ENCODE measurements around the gene TMEM271.
"Not testable (repeated sequence)": the region's sequence is repeated elsewhere in the genome, so short reads cannot be mapped to it uniquely, and the experiment has no call there.

TMEM271 gene

GRCh38 chr4:561426-561825 lies 14.7 kb downstream of the TMEM271 start:
- DNase-seq, result no peak

- DNase-seq, result no peak
Measured at GRCh38 chr4:560731-561291, 15.3 kb downstream of the TMEM271 start.

GRCh38 chr4:560061-560460 lies 16.0 kb downstream of the TMEM271 start:
- no peak for DNase-seq

- no peak for DNase-seq
Measured at GRCh38 chr4:555566-556275, 20.4 kb downstream of the TMEM271 start.

DNA sequence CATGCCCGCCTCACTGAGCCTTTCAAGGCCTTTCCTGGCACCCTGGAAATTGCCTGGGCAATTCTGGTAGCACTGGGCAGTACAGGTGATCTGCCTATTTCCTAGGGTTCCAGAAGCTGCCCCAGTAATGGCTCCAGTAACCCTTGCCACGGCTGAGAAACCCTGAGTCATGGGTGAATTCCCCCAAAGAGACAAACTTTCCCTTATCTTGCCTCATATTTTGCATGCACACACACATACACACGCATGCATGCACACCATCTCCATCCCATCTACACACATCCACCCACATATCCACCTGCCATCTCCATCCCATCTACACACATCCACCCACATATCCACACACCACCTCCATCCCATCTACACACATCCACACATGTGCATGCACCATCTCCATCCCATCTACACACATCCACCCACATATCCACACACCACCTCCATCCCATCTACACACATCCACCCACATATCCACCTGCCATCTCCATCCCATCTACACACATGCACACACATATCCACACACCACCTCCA lies 21.2 kb downstream of the TMEM271 start:
- DNase-seq, result not testable (repeated sequence)

DNA sequence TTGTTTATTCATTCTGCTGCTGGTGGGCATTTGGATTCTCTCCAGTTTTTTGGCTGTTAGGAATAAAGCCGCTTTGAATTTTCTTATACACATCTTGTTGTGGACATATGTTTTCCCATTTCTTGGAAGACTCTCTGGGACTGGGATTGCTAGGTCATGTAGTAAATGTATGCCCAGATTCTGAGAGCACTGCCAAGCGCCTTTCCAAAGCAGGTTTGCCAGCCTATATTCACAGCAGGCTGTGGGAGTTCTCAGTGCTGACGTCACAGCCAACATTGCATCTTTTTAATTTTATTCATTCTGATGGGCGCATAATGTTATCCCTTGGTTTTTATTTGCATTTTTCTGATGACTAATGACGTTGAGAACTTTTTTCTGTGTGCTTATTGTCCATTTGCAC lies 24.1 kb downstream of the TMEM271 start:
- DNase-seq, result no peak

DNA sequence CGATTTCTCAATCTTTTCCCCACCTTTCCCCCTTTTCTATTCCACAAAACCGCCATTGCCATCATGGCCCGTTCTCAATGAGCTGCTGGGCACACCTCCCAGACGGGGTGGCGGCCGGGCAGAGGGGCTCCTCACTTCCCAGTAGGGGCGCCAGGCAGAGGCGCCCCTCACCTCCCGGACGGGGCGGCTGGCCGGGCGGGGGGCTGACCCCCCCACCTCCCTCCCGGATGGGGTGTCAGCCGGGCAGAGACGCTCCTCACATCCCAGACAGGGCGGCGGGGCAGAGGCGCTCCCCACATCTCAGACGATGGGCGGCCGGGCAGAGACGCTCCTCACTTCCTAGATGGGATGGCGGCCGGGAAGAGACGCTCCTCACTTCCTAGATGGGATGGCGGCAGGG lies 25.8 kb downstream of the TMEM271 start:
- not testable (repeated sequence) for DNase-seq

- no peak for DNase-seq
Measured at GRCh38 chr4:548976-549375, 27.1 kb downstream of the TMEM271 start.

DNA sequence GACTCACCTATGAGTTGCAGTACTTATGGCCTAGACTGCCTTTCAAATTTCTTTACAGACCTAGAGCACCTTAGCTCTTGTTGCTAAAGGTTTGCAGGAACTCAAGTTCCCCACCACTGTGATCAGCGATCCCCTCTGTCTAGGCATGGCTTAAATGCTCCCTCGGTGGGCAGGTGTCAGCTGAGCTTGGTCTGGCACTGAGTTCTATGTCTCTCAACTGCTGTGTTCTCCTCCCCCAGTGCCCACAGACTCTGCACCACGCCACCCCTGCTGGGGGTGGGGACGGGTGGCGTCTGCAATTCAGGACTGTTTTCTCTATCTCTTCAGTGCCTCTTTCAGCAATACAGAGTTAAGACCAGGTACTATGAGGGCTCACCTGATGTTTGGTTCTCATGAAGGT lies 30.5 kb downstream of the TMEM271 start:
- DNase-seq, result no peak

GRCh38 chr4:544386-545105 lies 31.5 kb downstream of the TMEM271 start:
- no peak for DNase-seq

DNA sequence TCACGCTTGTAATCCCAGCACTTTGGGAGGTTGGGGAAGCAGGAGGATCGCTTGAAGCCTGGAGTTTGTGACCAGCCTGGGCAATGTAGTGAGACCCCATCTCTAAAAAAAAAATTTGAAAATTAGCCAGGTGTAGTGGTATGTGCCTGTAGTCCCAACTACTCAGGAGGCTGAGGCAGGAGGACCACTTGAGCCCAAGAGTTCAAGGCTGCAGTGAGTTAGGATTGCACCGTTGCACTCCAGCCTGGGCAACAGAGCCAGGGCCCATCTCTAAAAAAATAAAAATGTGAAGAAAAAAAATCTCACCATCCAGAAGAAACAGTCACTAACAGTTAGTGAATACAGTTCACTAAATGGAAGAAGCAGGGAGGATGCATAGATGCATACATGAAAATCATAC lies 34.8 kb downstream of the TMEM271 start:
- no peak for DNase-seq

DNA sequence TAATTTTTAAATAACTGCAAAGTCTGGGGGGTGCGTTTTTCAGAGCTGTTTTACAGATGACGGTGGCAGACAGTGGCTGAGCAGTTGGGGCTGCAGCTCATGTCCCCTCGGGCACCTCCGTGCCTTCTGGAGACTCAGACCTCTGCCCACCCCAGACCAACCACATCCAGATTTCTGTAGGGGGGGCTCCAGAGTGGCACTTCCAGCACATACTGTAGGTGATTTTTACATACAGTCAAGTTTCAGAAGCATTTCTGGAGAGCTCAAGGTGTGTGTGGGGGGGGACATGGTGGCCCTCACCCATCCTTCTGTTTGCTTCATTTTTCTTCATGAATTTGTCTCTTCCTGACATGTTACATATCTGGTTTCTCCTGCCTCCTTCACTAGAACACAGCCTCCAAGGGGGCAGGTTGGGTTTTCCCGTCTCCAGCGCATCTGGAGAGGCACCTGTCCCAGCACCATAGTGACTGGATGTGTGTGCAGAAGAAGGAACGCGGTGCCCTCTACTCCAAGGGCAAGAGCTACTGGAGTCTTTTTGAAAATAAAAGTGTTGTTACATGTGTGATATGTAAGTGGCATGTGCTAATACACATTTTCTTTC lies 37.5 kb downstream of the TMEM271 start:
- DNase-seq, result no peak

DNA sequence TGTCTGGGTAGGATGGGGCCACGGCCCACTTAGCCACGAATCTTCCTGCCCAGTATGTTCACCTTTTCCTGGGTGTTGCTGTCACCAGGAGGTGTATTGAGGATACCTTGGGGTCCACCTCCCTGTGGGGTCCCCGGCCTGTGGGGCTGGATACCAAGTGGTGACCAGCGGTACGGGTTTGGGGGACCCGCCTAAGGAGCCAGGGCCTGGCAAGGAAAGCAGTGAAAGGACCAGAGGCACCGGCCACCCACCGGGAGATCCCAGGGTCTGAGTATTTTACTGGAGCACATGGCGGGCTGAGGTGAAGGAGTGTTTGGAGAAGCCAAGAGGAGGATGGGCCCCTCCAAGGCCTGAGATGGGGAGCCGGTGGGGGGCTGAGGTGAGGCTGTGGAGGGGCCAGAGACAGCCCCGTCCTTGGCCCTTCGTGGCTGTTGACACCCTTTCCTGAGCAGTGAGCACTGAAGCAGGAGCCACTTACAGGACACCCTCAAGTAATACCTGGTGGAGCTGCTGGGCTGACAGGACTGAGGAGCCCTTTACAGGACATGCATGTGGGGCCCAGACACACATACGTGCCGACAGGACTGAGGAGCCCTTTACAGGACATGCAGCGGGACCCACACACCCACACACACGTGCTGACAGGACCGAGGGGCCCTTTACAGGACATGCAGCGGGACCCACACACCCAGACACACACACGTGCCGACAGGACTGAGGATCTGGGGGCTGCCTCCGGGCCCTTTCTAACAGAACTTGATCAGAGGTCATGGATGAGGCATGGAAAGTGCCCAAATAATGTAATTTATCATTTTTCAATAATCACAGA lies 38.4 kb downstream of the TMEM271 start:
- no peak for DNase-seq

GRCh38 chr4:536351-536972 lies 39.6 kb downstream of the TMEM271 start:
- DNase-seq, result no peak

GRCh38 chr4:535924-536281 lies 40.2 kb downstream of the TMEM271 start:
- no peak for DNase-seq

GRCh38 chr4:535181-535923 lies 40.7 kb downstream of the TMEM271 start:
- no peak for DNase-seq

DNA sequence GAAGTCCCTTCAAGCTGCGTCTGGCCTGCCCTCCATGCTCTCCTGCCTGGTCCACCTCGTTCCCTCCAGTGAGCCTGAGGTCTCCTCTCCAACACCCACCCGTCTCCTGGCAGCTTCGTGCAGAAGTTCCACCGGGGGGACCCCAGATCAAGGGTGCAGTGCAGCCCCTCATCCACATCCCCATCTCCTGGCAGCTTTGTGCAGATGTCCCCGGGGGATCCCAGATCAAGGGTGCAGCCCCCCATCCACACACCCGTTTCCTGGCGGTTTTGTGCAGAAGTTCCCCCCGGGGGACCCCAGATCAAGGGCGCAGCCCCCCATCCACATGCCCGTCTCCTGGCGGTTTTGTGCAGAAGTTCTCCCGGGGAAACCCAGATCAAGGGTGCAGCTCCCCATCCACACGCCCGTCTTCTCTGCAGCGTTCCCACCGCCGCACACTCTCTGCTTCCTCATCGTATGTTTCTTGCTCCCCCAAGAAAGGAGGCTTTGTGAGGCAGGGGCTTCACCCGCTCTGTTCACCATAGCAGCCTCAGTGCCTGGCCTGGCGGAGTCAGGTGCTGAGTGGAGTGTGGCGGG lies 41.4 kb downstream of the TMEM271 start:
- DNase-seq, result no peak

DNA sequence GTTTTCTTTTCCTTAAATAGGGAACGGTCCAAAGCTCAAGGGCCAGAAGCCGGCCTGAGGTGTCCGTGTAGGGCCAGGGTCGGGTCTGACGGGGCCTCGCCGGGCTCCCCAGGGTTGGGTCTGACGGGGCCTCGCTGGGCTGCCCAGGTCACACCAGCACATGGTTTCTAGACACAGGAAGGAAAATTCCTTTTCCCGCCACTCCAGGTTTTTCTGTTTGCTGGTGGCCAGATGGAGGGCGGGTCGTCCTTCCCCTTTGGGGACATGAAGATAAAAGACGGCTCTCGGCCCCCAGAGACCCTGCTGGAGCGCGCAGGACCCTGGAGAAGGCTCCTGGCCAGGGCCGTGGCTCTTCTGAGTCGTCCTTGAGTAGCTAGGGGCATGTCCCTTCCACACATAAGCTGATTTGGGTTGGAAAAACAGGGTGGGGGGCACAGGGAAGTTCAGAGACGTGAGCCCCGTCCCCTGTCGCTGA lies 42.0 kb downstream of the TMEM271 start:
- DNase-seq, result no peak

DNA sequence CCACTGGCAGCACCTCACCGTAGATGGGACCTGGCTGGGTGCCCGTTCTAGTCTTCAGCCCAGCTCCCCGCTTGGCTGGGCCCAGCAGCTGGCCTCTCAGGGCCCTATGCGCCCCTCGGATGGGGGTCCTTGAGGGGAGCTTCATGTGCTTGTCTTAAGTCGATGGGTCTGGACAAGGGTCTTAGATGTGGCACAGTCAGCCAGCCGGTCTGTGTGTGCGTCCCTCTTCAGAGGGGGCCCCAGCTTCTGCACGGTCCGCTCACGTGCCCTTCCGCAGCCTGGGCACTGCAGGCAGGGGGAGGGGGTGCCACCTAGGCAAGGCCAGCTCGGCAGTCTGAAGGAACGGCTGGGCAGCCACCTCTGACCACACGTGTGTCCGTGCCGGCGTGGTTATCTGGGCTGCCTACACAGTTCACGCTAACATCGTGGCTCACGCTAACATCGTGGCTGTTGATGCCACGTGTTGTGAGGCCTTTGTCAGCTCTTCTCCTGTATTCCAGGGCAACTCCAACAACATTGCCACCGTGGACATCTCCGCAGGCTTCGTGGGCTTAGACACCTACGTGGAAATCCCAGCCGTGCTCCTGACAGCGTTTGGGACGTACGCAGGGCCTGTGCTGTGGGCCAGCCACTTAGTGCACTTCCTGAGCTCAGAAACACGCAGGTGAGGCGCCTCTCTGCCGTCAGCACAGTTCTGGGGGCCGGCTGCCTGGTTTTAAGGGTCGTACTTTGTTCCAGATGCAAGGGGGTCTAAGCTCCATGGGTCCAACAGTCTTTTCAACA lies 42.6 kb downstream of the TMEM271 start:
- DNase-seq, result no peak
